ENCODE results near the gene RAB25.
A peak's percentile ranks its signal among the peaks of the same experiment; 100 is the strongest.
"Not testable (repeated sequence)": the region's sequence is repeated elsewhere in the genome, so short reads cannot be mapped to it uniquely, and the experiment has no call there.

Gene RAB25

GRCh38 chr1:156060937-156061636 is at the start of gene RAB25:
Gene RAB25 (plus strand): TSS chr1:156061160. CDS start chr1:156061401, 241 bp downstream.
- DNase-seq (ENCODE audit: low spot score) = no peak

GRCh38 chr1:156012051-156012817 is 48.7 kb upstream of the RAB25 start:
- DNase-seq (ENCODE audit: low spot score) = no peak

- no peak for DNase-seq (ENCODE audit: low spot score)
Observed at GRCh38 chr1:156014829-156015228, 46.1 kb upstream of the RAB25 start.

GRCh38 chr1:156019946-156020292 is 41.0 kb upstream of the RAB25 start:
- no peak for DNase-seq (ENCODE audit: low spot score)

- peak; percentile 90 for DNase-seq (ENCODE audit: low spot score)
Observed at GRCh38 chr1:156020293-156021092, 40.5 kb upstream of the RAB25 start, which contains the start of gene SSR2. Gene SSR2 (minus strand): TSS chr1:156020951. CDS start chr1:156020167, 784 bp downstream.

- no peak for DNase-seq (ENCODE audit: low spot score)
Observed at GRCh38 chr1:156021093-156021428, 39.9 kb upstream of the RAB25 start.

GRCh38 chr1:156021954-156022353 is 39.0 kb upstream of the RAB25 start:
- no peak for DNase-seq (ENCODE audit: low spot score)

GRCh38 chr1:156024801-156025200 is 36.2 kb upstream of the RAB25 start:
- DNase-seq (ENCODE audit: low spot score) = no peak

- DNase-seq (ENCODE audit: low spot score) = no peak
Observed at GRCh38 chr1:156025876-156026275, 35.1 kb upstream of the RAB25 start.

- DNase-seq (ENCODE audit: low spot score) = no peak
Observed at GRCh38 chr1:156026588-156026987, 34.4 kb upstream of the RAB25 start.

- DNase-seq (ENCODE audit: low spot score) = no peak
Observed at GRCh38 chr1:156033011-156033410, 27.9 kb upstream of the RAB25 start.

GRCh38 chr1:156034991-156035390 is 26.0 kb upstream of the RAB25 start:
- not testable (repeated sequence) for DNase-seq (ENCODE audit: low spot score)

- DNase-seq (ENCODE audit: low spot score) = no peak
Observed at GRCh38 chr1:156042828-156043227, 18.1 kb upstream of the RAB25 start.

- DNase-seq (ENCODE audit: low spot score) = no peak
Observed at GRCh38 chr1:156045076-156045475, 15.9 kb upstream of the RAB25 start.

GRCh38 chr1:156048663-156049258 is 12.2 kb upstream of the RAB25 start:
- no peak for DNase-seq (ENCODE audit: low spot score)

GRCh38 chr1:156050376-156050775 is 10.6 kb upstream of the RAB25 start:
- no peak for DNase-seq (ENCODE audit: low spot score)

GRCh38 chr1:156051011-156051725 is 9.8 kb upstream of the RAB25 start:
- no peak for DNase-seq (ENCODE audit: low spot score)

GRCh38 chr1:156052862-156053767 is 7.8 kb upstream of the RAB25 start:
- DNase-seq (ENCODE audit: low spot score) = peak; percentile 59

GRCh38 chr1:156053768-156054499 is 7.0 kb upstream of the RAB25 start, which contains the start of gene UBQLN4:
Gene UBQLN4 (minus strand): TSS chr1:156053798. CDS start chr1:156053701, 97 bp downstream.
- DNase-seq (ENCODE audit: low spot score) = peak; percentile 83

Measured in hematopoietic multipotent progenitor cell treated with erythropoietin and hydrocortisone succinate and interleukin-3 and kit ligand, for 17 days (in vitro differentiated cells).